Cardiac muscle cell (in vitro differentiated cells and primary cell): Measurements from ENCODE around the gene MTX1. TPM values are rescaled to one million over a fixed set of nuclear protein-coding genes. Genes with fewer than 3 reads are reported as not detected.

Experiments
- DNase-seq, 2 donors: peaks; one replicate each; pipeline versions ENCODE4 v3.0.0 to v3.0.0-alpha.2; 2010 to 2017; ENCODE audit warnings: low read depth in 1 of 2, low spot score in 1 of 2
- H3K27ac ChIP-seq: fragments of 200-600 bp; sonication (generic); 2 replicates; pipeline ENCODE4 v1.5.1; 2016
- H3K27me3 ChIP-seq: fragments of 200-600 bp; sonication (generic); 2 replicates; pipeline ENCODE4 v1.6.0; 2016; ENCODE audit warnings: control low read depth
- H3K36me3 ChIP-seq: fragments of 200-600 bp; sonication (generic); 2 replicates; pipeline ENCODE4 v1.5.1; 2016; ENCODE audit warnings: control low read depth
- H3K4me1 ChIP-seq: fragments of 200-600 bp; sonication (generic); 2 replicates; pipeline ENCODE4 v1.8.1; 2017; ENCODE audit warnings: low read depth, mild to moderate bottlenecking, mixed run types
- H3K4me3 ChIP-seq: fragments of 200-600 bp; sonication (generic); 2 replicates; pipeline ENCODE4 v1.5.1; 2016; ENCODE audit warnings: mild to moderate bottlenecking
- H3K9me3 ChIP-seq: fragments of 200-600 bp; sonication (generic); 2 replicates; pipeline ENCODE4 v1.5.1; 2017; ENCODE audit warnings: low read depth, mild to moderate bottlenecking, control low read depth
- polyA plus RNA-seq: library from polyadenylated mRNA; unstranded; fragments of >200 nt; fragmentation: Nextera tagmentation; extraction: Ambion mirVana; gene quantifications from 2 replicates; pipeline ENCODE4 v1.2.1, GENCODE V29; 2016
- total RNA-seq: library from RNA; depleted of rRNA; stranded (reverse); fragments of >200 nt; gene quantifications from 2 replicates; pipeline ENCODE4 v1.2.3, GENCODE V29; 2016
- TF ChIP-seq, protein P1 (sequence below): IDR thresholded peaks from 2 replicates; pipeline ENCODE4 v1.5.1; 2012; ENCODE audit warnings: low read depth, mild to moderate bottlenecking, low read length

Gene MTX1
- total and polyA plus RNA-seq, 2 experiments from 2014 or later, result 24.7 to 31.9 TPM

DNA sequence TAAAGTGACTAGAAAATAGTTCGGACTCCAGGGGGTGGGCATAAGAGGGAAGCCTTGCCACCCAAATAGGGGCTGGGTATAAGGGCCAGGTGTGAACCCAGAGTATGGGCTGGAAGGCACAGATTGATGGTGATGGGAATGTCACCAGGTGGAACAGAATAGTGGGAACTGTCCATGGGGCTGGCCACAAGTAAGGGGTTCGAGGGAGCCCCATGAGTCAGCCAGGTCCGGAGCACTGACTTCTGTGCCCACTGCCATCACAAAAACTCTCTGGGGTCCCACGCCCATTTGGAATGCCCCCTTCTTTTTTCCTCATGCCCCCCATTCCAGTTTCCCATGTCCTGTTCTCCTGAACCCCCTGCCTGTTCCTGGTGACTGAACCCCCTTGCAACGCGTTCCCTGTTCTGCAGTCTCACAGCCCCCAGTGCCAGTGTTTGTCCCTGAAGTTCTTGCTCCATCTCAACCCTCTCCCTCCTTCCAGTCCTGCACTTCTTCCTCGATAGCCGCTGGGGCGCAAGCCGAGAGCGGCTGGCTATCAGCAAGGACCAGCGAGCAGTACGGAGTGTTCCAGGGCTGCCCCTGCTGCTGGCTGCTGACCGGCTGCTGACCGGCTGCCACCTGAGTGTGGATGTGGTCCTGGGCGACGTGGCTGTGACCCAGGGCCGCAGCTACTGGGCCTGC lies 27.0 kb upstream of the MTX1 start:
- Histone ChIP-seq H3K27ac (no peak overlapping the region), H3K4me1 (peaks cover 10% of the 10 kb centered on the region), H3K9me3 (no peaks in the 10 kb centered on the region), H3K4me3 (no peak overlapping the region), H3K27me3 (no peaks in the 10 kb centered on the region), H3K36me3 (no peaks in the 10 kb centered on the region)
- TF ChIP-seq, protein P1, sequence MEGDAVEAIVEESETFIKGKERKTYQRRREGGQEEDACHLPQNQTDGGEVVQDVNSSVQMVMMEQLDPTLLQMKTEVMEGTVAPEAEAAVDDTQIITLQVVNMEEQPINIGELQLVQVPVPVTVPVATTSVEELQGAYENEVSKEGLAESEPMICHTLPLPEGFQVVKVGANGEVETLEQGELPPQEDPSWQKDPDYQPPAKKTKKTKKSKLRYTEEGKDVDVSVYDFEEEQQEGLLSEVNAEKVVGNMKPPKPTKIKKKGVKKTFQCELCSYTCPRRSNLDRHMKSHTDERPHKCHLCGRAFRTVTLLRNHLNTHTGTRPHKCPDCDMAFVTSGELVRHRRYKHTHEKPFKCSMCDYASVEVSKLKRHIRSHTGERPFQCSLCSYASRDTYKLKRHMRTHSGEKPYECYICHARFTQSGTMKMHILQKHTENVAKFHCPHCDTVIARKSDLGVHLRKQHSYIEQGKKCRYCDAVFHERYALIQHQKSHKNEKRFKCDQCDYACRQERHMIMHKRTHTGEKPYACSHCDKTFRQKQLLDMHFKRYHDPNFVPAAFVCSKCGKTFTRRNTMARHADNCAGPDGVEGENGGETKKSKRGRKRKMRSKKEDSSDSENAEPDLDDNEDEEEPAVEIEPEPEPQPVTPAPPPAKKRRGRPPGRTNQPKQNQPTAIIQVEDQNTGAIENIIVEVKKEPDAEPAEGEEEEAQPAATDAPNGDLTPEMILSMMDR, result no peak
- no peak for DNase-seq

DNA sequence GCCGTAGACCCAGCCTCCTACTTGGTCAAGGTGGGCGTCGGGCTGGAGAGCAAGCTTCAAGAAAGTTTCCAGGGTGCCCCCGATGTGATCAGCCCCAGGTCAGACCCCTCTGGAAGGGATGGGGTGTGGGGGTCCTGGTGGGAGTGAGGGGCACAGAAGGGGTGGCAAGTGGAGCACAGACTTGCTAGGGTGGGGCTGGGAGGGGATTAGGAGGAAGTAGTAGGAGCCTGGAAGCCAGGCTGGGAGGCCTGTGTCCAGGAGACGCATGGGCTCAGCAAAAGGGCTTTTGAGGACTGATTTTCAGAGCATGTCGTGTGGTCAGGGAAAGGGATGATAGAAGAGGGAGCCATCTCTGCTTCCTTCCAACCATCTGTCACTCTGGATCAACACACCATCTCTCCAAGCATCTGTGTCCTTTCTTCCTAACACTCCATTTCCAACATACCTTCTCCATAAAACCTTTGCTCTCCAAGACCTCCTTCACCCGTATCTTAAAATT lies 26.4 kb upstream of the MTX1 start:
- Histone ChIP-seq H3K27me3 (no peaks in the 10 kb centered on the region), H3K9me3 (no peaks in the 10 kb centered on the region), H3K36me3 (no peaks in the 10 kb centered on the region), H3K4me3 (no peak overlapping the region), H3K4me1 (peaks cover 10% of the 10 kb centered on the region), H3K27ac (no peak overlapping the region)
- TF ChIP-seq, protein P1, result no peak
- DNase-seq, result no peak

DNA sequence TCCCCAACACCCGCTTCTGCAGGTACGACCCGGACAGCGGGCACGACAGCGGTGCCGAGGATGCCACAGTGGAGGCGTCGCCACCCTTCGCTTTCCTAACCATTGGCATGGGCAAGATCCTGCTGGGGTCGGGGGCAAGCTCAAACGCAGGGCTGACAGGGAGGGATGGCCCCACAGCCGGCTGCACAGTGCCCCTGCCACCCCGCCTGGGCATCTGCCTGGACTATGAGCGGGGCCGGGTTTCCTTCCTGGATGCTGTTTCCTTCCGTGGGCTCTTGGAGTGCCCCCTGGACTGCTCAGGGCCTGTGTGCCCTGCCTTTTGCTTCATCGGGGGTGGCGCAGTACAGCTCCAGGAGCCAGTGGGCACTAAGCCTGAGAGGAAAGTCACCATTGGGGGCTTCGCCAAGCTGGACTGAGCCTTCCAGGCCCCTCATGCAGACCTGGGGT lies 24.7 kb upstream of the MTX1 start:
- no peak for DNase-seq
- TF ChIP-seq, protein P1, result no peak
- Histone ChIP-seq H3K36me3 (no peaks in the 10 kb centered on the region), H3K27ac (no peak overlapping the region), H3K9me3 (no peaks in the 10 kb centered on the region), H3K4me3 (no peak overlapping the region), H3K27me3 (no peaks in the 10 kb centered on the region), H3K4me1 (peaks cover 10% of the 10 kb centered on the region)

DNA sequence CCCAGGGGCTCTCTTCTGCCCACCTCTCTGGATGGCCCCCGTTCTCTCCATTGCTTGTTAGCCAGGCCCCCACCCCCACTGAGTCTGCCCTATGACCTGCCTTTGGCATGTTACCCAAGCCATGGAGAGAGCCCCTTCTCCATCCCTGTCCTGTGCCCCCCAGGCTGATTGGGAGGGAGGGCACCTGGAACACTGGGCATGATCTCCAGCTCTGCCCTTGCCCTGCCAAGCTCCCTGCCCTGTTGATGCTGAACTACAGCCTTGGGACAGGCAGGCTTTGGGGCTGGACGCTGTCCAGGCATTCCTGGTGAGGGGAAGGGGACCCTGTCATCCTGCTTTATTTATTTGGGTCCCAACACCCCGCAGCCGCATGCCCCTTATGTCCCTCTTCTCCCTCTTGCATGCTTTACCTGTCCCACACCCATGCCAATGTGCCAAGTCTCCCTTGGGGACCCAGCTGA lies 24.1 kb upstream of the MTX1 start:
- no peaks in the 10 kb centered on the region for H3K36me3 ChIP-seq
- H3K27ac ChIP-seq, result no peak overlapping the region
- H3K4me1 ChIP-seq, result peaks cover 10% of the 10 kb centered on the region
- TF ChIP-seq, protein P1, result no peak
- no peaks in the 10 kb centered on the region for H3K27me3 ChIP-seq
- no peaks in the 10 kb centered on the region for H3K9me3 ChIP-seq
- no peak overlapping the region for H3K4me3 ChIP-seq
- DNase-seq, result no peak

DNA sequence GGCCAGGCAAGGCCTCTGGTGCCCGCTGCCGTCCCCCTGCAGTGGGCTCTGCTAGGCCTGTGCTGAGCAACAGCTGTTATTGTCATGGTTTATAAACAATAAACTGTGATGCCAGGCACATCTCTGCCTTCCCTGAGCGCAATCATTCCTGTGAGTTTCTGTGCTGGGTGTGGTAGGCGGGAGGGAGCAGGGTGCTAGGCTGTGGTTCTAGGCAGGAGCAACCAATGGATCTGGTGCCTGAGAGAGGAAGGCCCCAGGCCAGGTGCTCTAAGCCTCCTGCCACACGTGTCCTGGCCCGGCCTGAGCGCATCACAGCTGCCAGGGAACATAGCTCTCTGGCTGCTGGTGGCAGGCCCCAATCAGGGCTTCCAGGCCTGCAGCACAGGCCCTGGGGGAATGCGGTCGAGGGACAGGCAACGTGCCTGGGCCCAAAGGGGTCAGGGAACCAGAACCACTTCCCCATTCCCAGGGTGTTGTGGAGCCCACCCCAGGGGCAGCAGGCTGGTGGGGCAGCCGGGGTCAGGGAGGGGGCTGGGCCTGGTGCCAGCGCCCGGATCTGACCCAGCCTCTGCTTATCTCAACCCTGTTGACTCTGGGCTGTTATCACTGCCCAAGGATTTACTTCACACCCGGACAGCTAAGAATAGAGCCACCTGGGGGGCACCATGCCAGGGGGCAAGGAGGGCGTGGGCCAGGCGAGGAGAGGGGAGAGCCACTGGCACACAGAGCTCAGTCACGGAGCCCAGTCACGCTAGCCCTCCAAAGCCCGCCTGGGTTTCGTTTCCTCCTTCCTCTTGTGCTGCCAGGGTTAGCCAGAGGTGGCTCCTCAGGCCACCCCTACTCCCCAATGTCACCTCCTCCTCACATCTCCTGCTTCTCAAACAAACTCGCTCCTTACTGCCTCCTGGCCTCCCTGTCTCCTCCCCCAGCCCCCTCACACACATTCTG lies 23.4 kb upstream of the MTX1 start:
- no peak for DNase-seq
- Histone ChIP-seq H3K4me3 (no peak overlapping the region), H3K36me3 (no peaks in the 10 kb centered on the region), H3K27ac (no peak overlapping the region), H3K27me3 (no peaks in the 10 kb centered on the region), H3K4me1 (peaks cover 10% of the 10 kb centered on the region), H3K9me3 (no peaks in the 10 kb centered on the region)
- TF ChIP-seq, protein P1, result no peak
